Smooth muscle cell (in vitro differentiated cells): ENCODE measurements around the gene ZBTB6. TPM values are rescaled to one million over a fixed set of nuclear protein-coding genes. Genes with fewer than 3 reads are reported as not detected.

Source experiments
- DNase-seq: peaks from one replicate; lab custom pipeline; 2025; ENCODE audit not compliant: unreplicated experiment; lab: John Stamatoyannopoulos, UW
- H2AFZ ChIP-seq: fragments of 200-600 bp; sonication (generic); 2 replicates; pipeline ENCODE4 v1.6.0; 2016; ENCODE audit warnings: antibody characterized with exemption, low read depth, mild to moderate bottlenecking
- H3F3A ChIP-seq: fragments of 200-600 bp; sonication (generic); 2 replicates; pipeline ENCODE4 v1.6.0; 2017; ENCODE audit warnings: antibody characterized with exemption, low read depth
- H3K27ac ChIP-seq: fragments of 200-600 bp; sonication (generic); 2 replicates; pipeline ENCODE4 v1.5.1; 2016; ENCODE audit warnings: low read depth, mild to moderate bottlenecking
- H3K27me3 ChIP-seq: fragments of 200-600 bp; sonication (generic); 2 replicates; pipeline ENCODE4 v1.6.1; 2016; ENCODE audit warnings: low read depth, mild to moderate bottlenecking
- H3K36me3 ChIP-seq: fragments of 200-600 bp; sonication (generic); 2 replicates; pipeline ENCODE4 v1.5.1; 2016; ENCODE audit warnings: low read depth
- H3K4me1 ChIP-seq: fragments of 200-600 bp; sonication (generic); 2 replicates; pipeline ENCODE4 v1.5.1; 2016; ENCODE audit warnings: low read depth
- H3K4me2 ChIP-seq: fragments of 200-600 bp; sonication (generic); 2 replicates; pipeline ENCODE4 v1.6.0; 2016; ENCODE audit warnings: mild to moderate bottlenecking
- H3K4me3 ChIP-seq: fragments of 200-600 bp; sonication (generic); 2 replicates; pipeline ENCODE4 v1.5.1; 2016; ENCODE audit warnings: mild to moderate bottlenecking
- H3K79me2 ChIP-seq: fragments of 200-600 bp; sonication (generic); 2 replicates; pipeline ENCODE4 v1.6.0; 2016; ENCODE audit warnings: low read depth, mild to moderate bottlenecking
- H3K9ac ChIP-seq: fragments of 200-600 bp; sonication (generic); 2 replicates; pipeline ENCODE4 v1.6.0; 2016; ENCODE audit warnings: low read depth
- H3K9me3 ChIP-seq: fragments of 200-600 bp; sonication (generic); replicated peaks from 2 replicates; pipeline ENCODE4 v1.5.1; 2016; ENCODE audit warnings: low read depth
- H4K20me1 ChIP-seq: fragments of 200-600 bp; sonication (generic); 2 replicates; pipeline ENCODE4 v1.6.0; 2016; ENCODE audit warnings: low read depth
- CTCF ChIP-seq: fragments of 200-600 bp; sonication (generic); IDR thresholded peaks from 2 replicates; pipeline ENCODE4 v1.5.1; 2017; ENCODE audit warnings: borderline replicate concordance, mild to moderate bottlenecking, antibody characterized with exemption; ENCODE audit not compliant: insufficient read depth, poor library complexity, severe bottlenecking
- WGBS: methylation state at CpG from one replicate; pipeline ENCODE4 v1.1.7; 2016; ENCODE audit warnings: low lambda C conversion rate; 5-methylcytosine and 5-hydroxymethylcytosine counted together
- polyA plus RNA-seq: library from polyadenylated mRNA; unstranded; fragments of >200 nt; fragmentation: Nextera tagmentation; extraction: Ambion mirVana; gene quantifications from 2 replicates; pipeline ENCODE4 v1.2.1, GENCODE V29; 2016
- total RNA-seq: library from RNA; depleted of rRNA; stranded (reverse); fragments of >200 nt; gene quantifications from 2 replicates; pipeline ENCODE4 v1.2.3, GENCODE V29; 2014

The ZBTB6 gene
- total and polyA plus RNA-seq, 2 experiments from 2014 or later: 2.7 to 13.2 TPM

- no peak overlapping the region for H3K4me2 ChIP-seq
- TF ChIP-seq CTCF: no peak
- H3K4me1 ChIP-seq: peaks cover 13% of the 10 kb centered on the region
- 88% methylated on average over 1 of the region's 1 CpG for WGBS
- no peaks in the 10 kb centered on the region for H3K36me3 ChIP-seq
- peaks cover 99% of the 10 kb centered on the region for H4K20me1 ChIP-seq
- H3K9ac ChIP-seq: no peak overlapping the region
- no peak overlapping the region for H2AFZ ChIP-seq
- H3F3A ChIP-seq: no peaks in the 10 kb centered on the region
- DNase-seq: no peak
- peaks cover 100% of the 10 kb centered on the region for H3K79me2 ChIP-seq
- H3K4me3 ChIP-seq: no peak overlapping the region
- no peaks in the 10 kb centered on the region for H3K27me3 ChIP-seq
- H3K27ac ChIP-seq: no peak overlapping the region
- H3K9me3 ChIP-seq: no peaks in the 10 kb centered on the region
Measured at GRCh38 chr9:122946461-122947005, 33.4 kb upstream of the ZBTB6 start.

- peaks cover 89% of the 10 kb centered on the region for H4K20me1 ChIP-seq
Measured at GRCh38 chr9:122944960-122945888, 32.1 kb upstream of the ZBTB6 start.

GRCh38 chr9:122941582-122942234 lies 28.6 kb upstream of the ZBTB6 start:
- Histone ChIP-seq H4K20me1 (peaks cover 54% of the 10 kb centered on the region), H3K4me2 (peak overlapping the region; percentile 97), H2AFZ (peak overlapping the region; percentile 90), H3K27ac (peak overlapping the region; percentile 93), H3K4me3 (peak overlapping the region; percentile 94), H3K27me3 (no peaks in the 10 kb centered on the region), H3K9ac (peak overlapping the region; percentile 96), H3F3A (peaks cover 13% of the 10 kb centered on the region), H3K36me3 (no peaks in the 10 kb centered on the region), H3K9me3 (no peaks in the 10 kb centered on the region), H3K4me1 (peaks cover 9% of the 10 kb centered on the region), H3K79me2 (peaks cover 78% of the 10 kb centered on the region)
- TF ChIP-seq CTCF: no peak
- DNase-seq: no peak
- WGBS: 13% methylated on average over 17 of the region's 17 CpGs

More at GRCh38 chr9:122944960-122945888, 32.1 kb upstream of the ZBTB6 start:
- Histone ChIP-seq H2AFZ (no peak overlapping the region), H3K4me1 (peaks cover 14% of the 10 kb centered on the region), H3K4me3 (no peak overlapping the region), H3K4me2 (no peak overlapping the region), H3K36me3 (no peaks in the 10 kb centered on the region), H3K9me3 (no peaks in the 10 kb centered on the region), H3K9ac (no peak overlapping the region), H3K27ac (no peak overlapping the region), H3K79me2 (peaks cover 93% of the 10 kb centered on the region), H3K27me3 (no peaks in the 10 kb centered on the region), H3F3A (peaks cover 3% of the 10 kb centered on the region)
- 76% methylated on average over 4 of the region's 4 CpGs for WGBS
- TF ChIP-seq CTCF: no peak
- DNase-seq: no peak
